ENCODE data around the gene PAPOLG. TPM values are rescaled to one million over a fixed set of nuclear protein-coding genes. Genes with fewer than 3 reads are reported as not detected.
A peak's percentile ranks its signal among the peaks of the same experiment; 100 is the strongest.

PAPOLG gene
- 21.6 TPM for total RNA-seq

GRCh38 chr2:60756097-60757087, at the start of gene PAPOLG:
Gene PAPOLG, plus strand, starts transcription at chr2:60756268. Its CDS starts 211 bp downstream, at chr2:60756479.
- Histone ChIP-seq H3K4me3 (ENCODE audit: low read length) (peak within 1 kb of the TSS; percentile 87), H3K4me1 (ENCODE audit: insufficient read depth, low read length) (peaks cover 16% of the 10 kb centered on the region), H3K27me3 (ENCODE audit: insufficient read depth, low read length) (no peaks in the 10 kb centered on the region), H3K9me3 (ENCODE audit: low read depth, low read length) (no peaks in the 10 kb centered on the region)

- Histone ChIP-seq H3K4me1 (ENCODE audit: insufficient read depth, low read length) (peaks cover 9% of the 10 kb centered on the region), H3K27me3 (ENCODE audit: insufficient read depth, low read length) (no peaks in the 10 kb centered on the region), H3K9me3 (ENCODE audit: low read depth, low read length) (no peaks in the 10 kb centered on the region), H3K4me3 (ENCODE audit: low read length) (no peak overlapping the region)
Observed at GRCh38 chr2:60707750-60708371, 48.2 kb upstream of the PAPOLG start.

DNA sequence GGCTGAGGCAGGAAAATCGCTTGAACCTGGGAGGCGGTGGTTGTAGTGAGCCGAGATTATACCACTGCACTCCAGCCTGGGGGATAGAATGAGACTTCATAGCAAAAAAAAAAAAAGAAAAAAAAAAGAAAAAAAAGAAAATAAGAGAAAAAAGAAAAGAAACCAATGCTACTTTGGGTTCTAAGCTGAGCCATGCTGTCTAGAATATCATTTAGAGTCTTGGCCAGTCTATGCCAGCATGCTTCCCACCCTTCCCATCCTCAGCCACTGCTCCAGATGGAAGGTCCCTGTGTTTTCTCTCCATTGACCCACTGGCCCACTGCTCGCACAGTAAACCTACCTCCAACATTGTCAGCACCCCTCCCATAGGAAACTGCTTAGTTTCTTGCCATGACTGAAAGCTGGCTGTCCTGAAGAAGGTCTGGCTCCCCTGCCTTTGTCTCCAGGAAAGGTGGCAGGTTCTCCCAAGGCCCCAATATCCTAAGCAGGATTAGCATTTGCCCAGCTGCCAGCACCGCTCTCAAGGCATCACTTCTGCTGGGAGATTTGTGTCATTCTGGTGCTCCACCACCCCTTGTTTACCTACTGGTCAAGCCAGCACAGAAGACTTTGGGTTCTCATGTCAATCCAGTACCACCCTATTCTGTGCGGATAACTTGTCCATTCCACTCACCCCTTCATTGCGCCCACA, 47.3 kb upstream of the PAPOLG start:
- H3K4me3 ChIP-seq (ENCODE audit: low read length), result no peak overlapping the region
- H3K4me1 ChIP-seq (ENCODE audit: insufficient read depth, low read length), result peaks cover 9% of the 10 kb centered on the region
- H3K9me3 ChIP-seq (ENCODE audit: low read depth, low read length), result no peaks in the 10 kb centered on the region
- no peaks in the 10 kb centered on the region for H3K27me3 ChIP-seq (ENCODE audit: insufficient read depth, low read length)

DNA sequence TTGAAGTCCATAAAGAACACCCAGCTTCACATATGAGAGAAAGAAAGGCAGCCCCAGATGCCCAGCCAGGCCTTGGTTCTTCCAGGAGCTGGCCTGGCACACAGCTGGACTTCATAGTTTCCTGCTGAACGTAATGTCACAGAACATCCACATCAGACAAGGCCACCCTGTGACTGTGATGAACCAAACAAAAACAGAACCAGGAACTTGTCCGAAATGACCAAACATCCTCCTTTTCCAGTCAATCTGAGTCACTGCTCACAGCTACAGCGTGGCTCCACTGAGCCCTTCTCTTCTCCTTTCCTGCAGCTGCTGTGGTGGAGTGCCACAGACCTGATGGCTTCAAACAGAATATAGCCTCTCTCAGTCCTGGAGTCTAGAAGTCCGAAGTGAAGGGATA, 45.4 kb upstream of the PAPOLG start:
- no peaks in the 10 kb centered on the region for H3K27me3 ChIP-seq (ENCODE audit: insufficient read depth, low read length)
- no peak overlapping the region for H3K4me3 ChIP-seq (ENCODE audit: low read length)
- H3K4me1 ChIP-seq (ENCODE audit: insufficient read depth, low read length), result peaks cover 9% of the 10 kb centered on the region
- no peaks in the 10 kb centered on the region for H3K9me3 ChIP-seq (ENCODE audit: low read depth, low read length)

GRCh38 chr2:60715561-60715960, 40.5 kb upstream of the PAPOLG start:
- Histone ChIP-seq H3K9me3 (ENCODE audit: low read depth, low read length) (no peaks in the 10 kb centered on the region), H3K4me3 (ENCODE audit: low read length) (no peak overlapping the region), H3K4me1 (ENCODE audit: insufficient read depth, low read length) (peaks cover 7% of the 10 kb centered on the region), H3K27me3 (ENCODE audit: insufficient read depth, low read length) (no peaks in the 10 kb centered on the region)

- Histone ChIP-seq H3K4me1 (ENCODE audit: insufficient read depth, low read length) (no peaks in the 10 kb centered on the region), H3K27me3 (ENCODE audit: insufficient read depth, low read length) (no peaks in the 10 kb centered on the region), H3K9me3 (ENCODE audit: low read depth, low read length) (no peaks in the 10 kb centered on the region), H3K4me3 (ENCODE audit: low read length) (no peak overlapping the region)
Observed at GRCh38 chr2:60717691-60718090, 38.4 kb upstream of the PAPOLG start.

- H3K4me1 ChIP-seq (ENCODE audit: insufficient read depth, low read length), result no peaks in the 10 kb centered on the region
- no peaks in the 10 kb centered on the region for H3K27me3 ChIP-seq (ENCODE audit: insufficient read depth, low read length)
- H3K4me3 ChIP-seq (ENCODE audit: low read length), result no peak overlapping the region
- H3K9me3 ChIP-seq (ENCODE audit: low read depth, low read length), result no peaks in the 10 kb centered on the region
Observed at GRCh38 chr2:60719331-60719730, 36.7 kb upstream of the PAPOLG start.

- H3K27me3 ChIP-seq (ENCODE audit: insufficient read depth, low read length), result no peaks in the 10 kb centered on the region
- H3K4me1 ChIP-seq (ENCODE audit: insufficient read depth, low read length), result no peaks in the 10 kb centered on the region
- no peak overlapping the region for H3K4me3 ChIP-seq (ENCODE audit: low read length)
- no peaks in the 10 kb centered on the region for H3K9me3 ChIP-seq (ENCODE audit: low read depth, low read length)
Observed at GRCh38 chr2:60725466-60725865, 30.6 kb upstream of the PAPOLG start.

- H3K27me3 ChIP-seq (ENCODE audit: insufficient read depth, low read length), result no peaks in the 10 kb centered on the region
- H3K4me3 ChIP-seq (ENCODE audit: low read length), result no peak overlapping the region
- no peaks in the 10 kb centered on the region for H3K9me3 ChIP-seq (ENCODE audit: low read depth, low read length)
- no peaks in the 10 kb centered on the region for H3K4me1 ChIP-seq (ENCODE audit: insufficient read depth, low read length)
Observed at GRCh38 chr2:60728855-60729254, 27.2 kb upstream of the PAPOLG start.

- H3K27me3 ChIP-seq (ENCODE audit: insufficient read depth, low read length), result peaks cover 30% of the 10 kb centered on the region
- no peaks in the 10 kb centered on the region for H3K9me3 ChIP-seq (ENCODE audit: low read depth, low read length)
- peaks cover 8% of the 10 kb centered on the region for H3K4me1 ChIP-seq (ENCODE audit: insufficient read depth, low read length)
- peak overlapping the region; percentile 15 for H3K4me3 ChIP-seq (ENCODE audit: low read length)
Observed at GRCh38 chr2:60735496-60736250, 20.4 kb upstream of the PAPOLG start.

GRCh38 chr2:60738679-60739078, 17.4 kb upstream of the PAPOLG start:
- peaks cover 8% of the 10 kb centered on the region for H3K4me1 ChIP-seq (ENCODE audit: insufficient read depth, low read length)
- H3K27me3 ChIP-seq (ENCODE audit: insufficient read depth, low read length), result peaks cover 30% of the 10 kb centered on the region
- no peaks in the 10 kb centered on the region for H3K9me3 ChIP-seq (ENCODE audit: low read depth, low read length)

GRCh38 chr2:60739156-60739555, 16.9 kb upstream of the PAPOLG start:
- Histone ChIP-seq H3K4me1 (ENCODE audit: insufficient read depth, low read length) (peaks cover 8% of the 10 kb centered on the region), H3K9me3 (ENCODE audit: low read depth, low read length) (no peaks in the 10 kb centered on the region), H3K27me3 (ENCODE audit: insufficient read depth, low read length) (peaks cover 30% of the 10 kb centered on the region), H3K4me3 (ENCODE audit: low read length) (no peak overlapping the region)

More at GRCh38 chr2:60738679-60739078, 17.4 kb upstream of the PAPOLG start:
- H3K4me3 ChIP-seq (ENCODE audit: low read length), result no peak overlapping the region

GRCh38 chr2:60741576-60741975, 14.5 kb upstream of the PAPOLG start:
- H3K9me3 ChIP-seq (ENCODE audit: low read depth, low read length), result no peaks in the 10 kb centered on the region
- H3K4me1 ChIP-seq (ENCODE audit: insufficient read depth, low read length), result peaks cover 14% of the 10 kb centered on the region
- H3K4me3 ChIP-seq (ENCODE audit: low read length), result no peak overlapping the region
- peaks cover 11% of the 10 kb centered on the region for H3K27me3 ChIP-seq (ENCODE audit: insufficient read depth, low read length)

DNA sequence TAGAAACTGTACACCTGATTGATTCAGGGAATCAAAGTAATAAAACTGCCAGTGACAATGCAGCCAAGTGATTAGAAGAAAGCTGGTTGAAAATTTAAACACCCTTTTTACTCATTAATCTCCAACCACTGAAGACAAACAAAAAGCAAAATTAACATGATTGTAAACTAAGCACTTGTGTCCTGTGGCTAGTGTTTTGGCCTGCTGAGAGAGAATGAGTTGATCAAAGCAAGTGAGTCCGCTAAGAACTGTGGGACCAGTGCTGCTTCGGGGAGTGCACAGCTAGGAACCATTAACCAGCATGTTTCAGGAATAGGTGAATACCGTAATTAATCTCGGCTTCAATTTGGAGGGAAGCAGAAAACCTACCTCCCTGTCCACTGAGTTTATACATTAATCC, 13.6 kb upstream of the PAPOLG start:
- Histone ChIP-seq H3K9me3 (ENCODE audit: low read depth, low read length) (no peaks in the 10 kb centered on the region), H3K4me3 (ENCODE audit: low read length) (no peak overlapping the region), H3K4me1 (ENCODE audit: insufficient read depth, low read length) (peaks cover 14% of the 10 kb centered on the region), H3K27me3 (ENCODE audit: insufficient read depth, low read length) (peaks cover 3% of the 10 kb centered on the region)

All from mononuclear cell (primary cell).